CD14-positive monocyte (primary cell): Measurements from ENCODE around the gene LRP1. TPM values are rescaled to one million over a fixed set of nuclear protein-coding genes. Genes with fewer than 3 reads are reported as not detected.

Experiments used
- DNase-seq, 3 donors: peaks; one replicate each; pipeline ENCODE4 v3.0.0-alpha.2; 2011 to 2022
- H2AFZ ChIP-seq: 2 replicates; pipeline ENCODE4 v1.6.0; 2012; ENCODE audit warnings: mild to moderate bottlenecking, low read depth, low read length, inconsistent platforms; ENCODE audit not compliant: insufficient read depth, poor library complexity, severe bottlenecking
- H3K27ac ChIP-seq, 2 donors: 1 replicate in 1 of 2; 2 replicates in 1 of 2; pipeline ENCODE4 v1.5.1; 2012 to 2013; ENCODE audit warnings: low read length in 2 of 2, control low read depth in 1 of 2, inconsistent platforms in 1 of 2, low read depth in 1 of 2, mild to moderate bottlenecking in 1 of 2
- H3K27me3 ChIP-seq, 2 donors: one replicate each; pipeline versions ENCODE4 v1.6.0 to v1.6.1; 2011 to 2013; ENCODE audit warnings: low read length in 2 of 2; ENCODE audit not compliant: control insufficient read depth in 2 of 2, insufficient read depth in 2 of 2
- H3K36me3 ChIP-seq, 2 donors: replicated peaks in 1 of 2; 1 replicate in 1 of 2; 2 replicates in 1 of 2; pipeline versions ENCODE4 v1.5.1 to v1.6.1; 2012 to 2013; ENCODE audit warnings: low read length in 2 of 2, control low read depth in 1 of 2, inconsistent platforms in 1 of 2, mild to moderate bottlenecking in 1 of 2; ENCODE audit not compliant: insufficient read depth in 2 of 2, control insufficient read depth in 1 of 2
- H3K4me1 ChIP-seq, 2 donors: 1 replicate in 1 of 2; 2 replicates in 1 of 2; pipeline versions ENCODE4 v1.5.1 to v1.6.1; 2012 to 2013; ENCODE audit warnings: low read length in 2 of 2, control low read depth in 1 of 2, inconsistent platforms in 1 of 2, mild to moderate bottlenecking in 1 of 2, moderate library complexity in 1 of 2; ENCODE audit not compliant: insufficient read depth in 2 of 2, control insufficient read depth in 1 of 2
- H3K4me2 ChIP-seq: replicated peaks from 2 replicates; pipeline ENCODE3; 2012; ENCODE audit warnings: low read length, moderate library complexity, mild to moderate bottlenecking; ENCODE audit not compliant: poor library complexity, severe bottlenecking; ENCODE audit errors: extremely low read depth
- H3K4me3 ChIP-seq, 3 experiments: fragments of 200-600 bp in 1 of 3; sonication (generic) in 1 of 3; replicated peaks in 1 of 3; 1 replicate in 2 of 3; 2 replicates in 1 of 3; pipeline ENCODE4 v1.5.1; 2011 to 2013; ENCODE audit warnings: low read length in 3 of 3, mild to moderate bottlenecking in 3 of 3, control low read depth in 2 of 3, low read depth in 2 of 3, inconsistent platforms in 1 of 3, moderate library complexity in 1 of 3
- H3K79me2 ChIP-seq: 2 replicates; pipeline ENCODE4 v1.6.0; 2012; ENCODE audit warnings: mild to moderate bottlenecking, control low read depth, inconsistent platforms, low read length, moderate library complexity; ENCODE audit not compliant: insufficient read depth
- H3K9ac ChIP-seq: 2 replicates; pipeline ENCODE4 v1.6.0; 2017; ENCODE audit warnings: low read length, mild to moderate bottlenecking; ENCODE audit not compliant: insufficient read depth, poor library complexity, severe bottlenecking
- H3K9me3 ChIP-seq, 2 donors: replicated peaks in 1 of 2; 1 replicate in 1 of 2; 2 replicates in 1 of 2; pipeline versions ENCODE4 v1.5.1 to v1.6.1; 2012 to 2013; ENCODE audit warnings: low read length in 2 of 2, control low read depth in 1 of 2; ENCODE audit not compliant: control insufficient read depth in 1 of 2, insufficient read depth in 1 of 2
- H4K20me1 ChIP-seq: 2 replicates; pipeline ENCODE4 v1.6.0; 2012; ENCODE audit warnings: mild to moderate bottlenecking, low read length, control low read depth, moderate library complexity; ENCODE audit not compliant: insufficient read depth
- H3K27ac Mint-ChIP-seq, 7 donors: one replicate each; pipeline ENCODE4 v1.8.0; 2020; ENCODE audit warnings: mild to moderate bottlenecking in 7 of 7, mixed read lengths in 7 of 7, moderate library complexity in 6 of 7, inconsistent platforms in 2 of 7
- H3K27me3 Mint-ChIP-seq, 3 donors: one replicate each; pipeline ENCODE4 v1.8.0; 2021 to 2022; ENCODE audit warnings: low read depth in 3 of 3, mild to moderate bottlenecking in 3 of 3, mixed read lengths in 3 of 3, moderate library complexity in 3 of 3, inconsistent platforms in 1 of 3
- H3K36me3 Mint-ChIP-seq, 2 donors: one replicate each; pipeline ENCODE4 v1.8.0; 2020; ENCODE audit warnings: mixed read lengths in 2 of 2, inconsistent platforms in 1 of 2, mild to moderate bottlenecking in 1 of 2
- H3K4me1 Mint-ChIP-seq: one replicate; pipeline ENCODE4 v1.8.0; 2020; ENCODE audit warnings: mild to moderate bottlenecking, mixed read lengths
- H3K4me3 Mint-ChIP-seq, 2 donors: one replicate each; pipeline ENCODE4 v1.8.0; 2020; ENCODE audit warnings: mild to moderate bottlenecking in 2 of 2, mixed read lengths in 2 of 2, moderate library complexity in 1 of 2
- H3K9me3 Mint-ChIP-seq, 7 donors: one replicate each; pipeline ENCODE4 v1.8.0; 2020 to 2022; ENCODE audit warnings: mixed read lengths in 7 of 7, mild to moderate bottlenecking in 6 of 7, moderate library complexity in 6 of 7, inconsistent platforms in 2 of 7
- CTCF ChIP-seq: fragments of 200-600 bp; IDR thresholded peaks from one replicate; pipeline ENCODE4 v1.8.0; 2022; ENCODE audit warnings: antibody characterized with exemption, mild to moderate bottlenecking
- WGBS: methylation state at CpG from one replicate; pipeline ENCODE4 v1.1.5; 2013; ENCODE audit warnings: missing lambda C conversion rate; ENCODE audit not compliant: insufficient coverage; 5-methylcytosine and 5-hydroxymethylcytosine counted together
- intact Hi-C, 2 donors: fragments of 100-400 bp; cut with micrococcal nuclease; formaldehyde crosslinking; loops; one replicate each; pipeline versions ENCODE4 v1.15.0 to v1.15.1; 2023
- polyA plus RNA-seq, 3 donors: library from polyadenylated mRNA; depleted of rRNA in 1 of 3; unstranded in 2 of 3; stranded (reverse) in 1 of 3; fragments of 300-500 nt in 2 of 3; fragments of >200 nt in 1 of 3; fragmentation: Illumina TruSeq in 2 of 3; gene quantifications; 1 replicate in 2 of 3; 2 replicates in 1 of 3; pipeline ENCODE4 v1.2.3, GENCODE V29; 2012 to 2021

Gene LRP1
- polyA plus RNA-seq, 3 donors = 5.5 to 246 (median 10.5) TPM

- peaks cover 75% of the 10 kb centered on the region for H3K4me1 Mint-ChIP-seq
These were observed 116.0 kb downstream of the LRP1 start for GRCh38 chr12:57244312-57244696.

GRCh38 chr12:57247041-57247440 is 118.8 kb downstream of the LRP1 start:
- no peak for DNase-seq
- WGBS = no CpG with 5 or more reads among the region's 1 CpG
- H3K27me3 Mint-ChIP-seq = peaks cover 22 to 24% (median 23%) of the 10 kb centered on the region in 3 donors

More at GRCh38 chr12:57244312-57244696, 116.0 kb downstream of the LRP1 start:
- Histone ChIP-seq H3K4me3 (no peak overlapping the region), H3K27ac (no peak overlapping the region), H4K20me1 (peaks cover 49% of the 10 kb centered on the region), H3K79me2 (no peaks in the 10 kb centered on the region), H3K36me3 (peaks cover 4 to 13% of the 10 kb centered on the region in 2 donors), H3K4me1 (peaks cover 70 to 72% of the 10 kb centered on the region in 2 donors), H3K9ac (no peak overlapping the region), H2AFZ (no peak overlapping the region), H3K4me2 (no peak overlapping the region), H3K27me3 (peaks cover 35 to 40% of the 10 kb centered on the region in 2 donors), H3K9me3 (peaks cover 0 to 23% of the 10 kb centered on the region in 2 donors)
- intact Hi-C loops = no loop called here
- Mint-ChIP-seq H3K9me3 (peaks cover 0 to 38% (median 9%) of the 10 kb centered on the region in 7 donors), H3K27ac (no peak overlapping the region), H3K36me3 (peaks cover 30 to 34% of the 10 kb centered on the region in 2 donors), H3K4me3 (peak overlapping the region in 1 of 2 donors; percentile 46), H3K27me3 (peaks cover 50 to 51% (median 51%) of the 10 kb centered on the region in 3 donors)
- DNase-seq = no peak
- no CpG with 5 or more reads among the region's 6 CpGs for WGBS
- no peak for TF ChIP-seq CTCF

More at GRCh38 chr12:57247041-57247440, 118.8 kb downstream of the LRP1 start:
- peaks cover 0 to 12% (median 2%) of the 10 kb centered on the region in 7 donors for H3K9me3 Mint-ChIP-seq
- no peak overlapping the region for H3K4me2 ChIP-seq
- intact Hi-C loops = loop anchor here in 1 of 2 donors (5.0 kb wide), 1 partner anchor 35 kb away; no protein-coding TSS in a partner anchor
- peaks cover 11 to 13% of the 10 kb centered on the region in 2 donors for H3K27me3 ChIP-seq
- no peak overlapping the region for H2AFZ ChIP-seq
- no peak overlapping the region for H3K4me3 ChIP-seq
- peaks cover 52% of the 10 kb centered on the region for H3K4me1 Mint-ChIP-seq
- peaks cover 24 to 25% of the 10 kb centered on the region in 2 donors for H3K36me3 Mint-ChIP-seq
- peaks cover 24% of the 10 kb centered on the region for H4K20me1 ChIP-seq
- H3K4me3 Mint-ChIP-seq = no peak overlapping the region
- no peak overlapping the region for H3K27ac ChIP-seq
- no peaks in the 10 kb centered on the region for H3K79me2 ChIP-seq
- H3K36me3 ChIP-seq = peaks cover 4 to 13% of the 10 kb centered on the region in 2 donors
- no peak for TF ChIP-seq CTCF
- H3K4me1 ChIP-seq = peaks cover 50% of the 10 kb centered on the region in 2 donors
- H3K9me3 ChIP-seq = peaks cover 0 to 5% of the 10 kb centered on the region in 2 donors
- H3K9ac ChIP-seq = no peak overlapping the region
- H3K27ac Mint-ChIP-seq = peak overlapping the region in 1 of 7 donors; percentile 38
